H9 (cell line): ENCODE results near the gene APCDD1. TPM values are rescaled to one million over a fixed set of nuclear protein-coding genes. Genes with fewer than 3 reads are reported as not detected.

Experiments used
- DNase-seq: peaks from one replicate; pipeline ENCODE4 v3.0.0-alpha.2; 2017
- H2AFZ ChIP-seq: one replicate; pipeline ENCODE4 v1.6.1; 2013; ENCODE audit warnings: mild to moderate bottlenecking, low read length, control low read depth, moderate library complexity
- H2AK5ac ChIP-seq: 2 replicates; pipeline ENCODE4 v1.6.1; 2013; ENCODE audit warnings: low read length, control low read depth, mixed read lengths; ENCODE audit not compliant: insufficient read length
- H2BK120ac ChIP-seq: one replicate; pipeline ENCODE4 v1.6.1; 2013; ENCODE audit warnings: low read depth, mild to moderate bottlenecking, low read length, control low read depth, inconsistent platforms; ENCODE audit not compliant: poor library complexity, severe bottlenecking
- H2BK12ac ChIP-seq: 2 replicates; pipeline ENCODE4 v1.6.1; 2013; ENCODE audit warnings: low read length, control low read depth, mixed read lengths, low read depth; ENCODE audit not compliant: insufficient read length
- H2BK15ac ChIP-seq: 2 replicates; pipeline ENCODE4 v1.6.1; 2013; ENCODE audit warnings: low read depth, low read length, control low read depth
- H2BK20ac ChIP-seq: one replicate; pipeline ENCODE4 v1.6.1; 2013; ENCODE audit warnings: low read depth, mild to moderate bottlenecking, low read length, control low read depth, inconsistent platforms; ENCODE audit not compliant: poor library complexity, severe bottlenecking
- H2BK5ac ChIP-seq: 2 replicates; pipeline ENCODE4 v1.6.1; 2013; ENCODE audit warnings: low read length, control low read depth, mixed read lengths; ENCODE audit not compliant: insufficient read length
- H3K14ac ChIP-seq: 2 replicates; pipeline ENCODE4 v1.6.1; 2013; ENCODE audit warnings: low read length, control low read depth; ENCODE audit not compliant: insufficient read depth
- H3K18ac ChIP-seq: 2 replicates; pipeline ENCODE4 v1.6.1; 2013; ENCODE audit warnings: low read depth, mild to moderate bottlenecking, mixed read lengths, low read length, control low read depth; ENCODE audit not compliant: insufficient read length
- H3K23ac ChIP-seq: 2 replicates; pipeline ENCODE4 v1.6.1; 2013; ENCODE audit warnings: low read length, control low read depth, mixed read lengths, low read depth; ENCODE audit not compliant: insufficient read length
- H3K23me2 ChIP-seq: 2 replicates; pipeline ENCODE4 v1.6.1; 2013; ENCODE audit warnings: low read depth, mild to moderate bottlenecking, mixed read lengths, low read length, control low read depth; ENCODE audit not compliant: insufficient read length, poor library complexity, severe bottlenecking
- H3K27ac ChIP-seq: 2 replicates; pipeline ENCODE4 v1.5.1; 2013; ENCODE audit warnings: low read length, control low read depth, mixed read lengths, low read depth; ENCODE audit not compliant: insufficient read length
- H3K27me3 ChIP-seq: 2 replicates; pipeline ENCODE4 v1.6.1; 2013; ENCODE audit warnings: low read length, control low read depth, inconsistent platforms; ENCODE audit not compliant: insufficient read depth
- H3K4ac ChIP-seq: 2 replicates; pipeline ENCODE4 v1.6.1; 2013; ENCODE audit warnings: low read depth, mild to moderate bottlenecking, control low read depth, inconsistent platforms, low read length, moderate library complexity
- H3K4me1 ChIP-seq: 2 replicates; pipeline ENCODE4 v1.6.1; 2013; ENCODE audit warnings: low read length, control low read depth, inconsistent platforms; ENCODE audit not compliant: insufficient read depth
- H3K4me2 ChIP-seq: 2 replicates; pipeline ENCODE4 v1.6.1; 2013; ENCODE audit warnings: low read length, control low read depth, mixed read lengths; ENCODE audit not compliant: insufficient read length, insufficient read depth
- H3K56ac ChIP-seq: 2 replicates; pipeline ENCODE4 v1.6.1; 2013; ENCODE audit warnings: low read depth, mild to moderate bottlenecking, mixed read lengths, low read length, control low read depth; ENCODE audit not compliant: insufficient read length
- H3K79me1 ChIP-seq: 2 replicates; pipeline ENCODE4 v1.6.1; 2013; ENCODE audit warnings: low read depth, mild to moderate bottlenecking, moderate library complexity, low read length, control low read depth, inconsistent platforms; ENCODE audit not compliant: insufficient read depth, poor library complexity, severe bottlenecking
- H3K79me2 ChIP-seq: 2 replicates; pipeline ENCODE4 v1.6.1; 2013; ENCODE audit warnings: low read length, control low read depth, inconsistent platforms; ENCODE audit not compliant: insufficient read depth
- H3K9ac ChIP-seq: 2 replicates; pipeline ENCODE4 v1.6.1; 2013; ENCODE audit warnings: low read length, control low read depth, mixed read lengths; ENCODE audit not compliant: insufficient read length; ENCODE audit errors: extremely low read depth
- H3K9me3 ChIP-seq: one replicate; pipeline ENCODE4 v1.6.1; 2013; ENCODE audit warnings: low read depth, low read length, inconsistent platforms; ENCODE audit not compliant: control insufficient read depth
- H3T11ph ChIP-seq: one replicate; pipeline ENCODE4 v1.6.1; 2013; ENCODE audit warnings: mild to moderate bottlenecking, low read length, control low read depth, inconsistent platforms
- H4K20me1 ChIP-seq: one replicate; pipeline ENCODE4 v1.6.1; 2013; ENCODE audit not compliant: control insufficient read depth, insufficient read length, insufficient read depth
- H4K5ac ChIP-seq: 2 replicates; pipeline ENCODE4 v1.6.1; 2013; ENCODE audit warnings: low read depth, mild to moderate bottlenecking, mixed read lengths, low read length, control low read depth; ENCODE audit not compliant: insufficient read length
- H4K8ac ChIP-seq: replicated peaks from 2 replicates; pipeline ENCODE4 v1.6.1; 2013; ENCODE audit warnings: low read length, control low read depth, mixed read lengths, low read depth; ENCODE audit not compliant: insufficient read length
- H4K91ac ChIP-seq: 2 replicates; pipeline ENCODE4 v1.6.1; 2013; ENCODE audit warnings: low read depth, mild to moderate bottlenecking, moderate library complexity, mixed read lengths, low read length, control low read depth; ENCODE audit not compliant: insufficient read length
- H3K27ac Mint-ChIP-seq, 3 experiments: 2 replicates in 2 of 3; 3 replicates in 1 of 3; pipeline ENCODE4 v1.8.0; 2020 to 2021; ENCODE audit warnings: mixed read lengths in 3 of 3, mild to moderate bottlenecking in 1 of 3, moderate library complexity in 1 of 3
- H3K27me3 Mint-ChIP-seq: 2 replicates; pipeline ENCODE4 v1.8.0; 2021; ENCODE audit warnings: low read depth, mild to moderate bottlenecking, moderate library complexity, mixed read lengths
- H3K36me3 Mint-ChIP-seq, 3 experiments: 2 replicates in 2 of 3; 3 replicates in 1 of 3; pipeline ENCODE4 v1.8.0; 2020 to 2021; ENCODE audit warnings: low read depth in 3 of 3, mixed read lengths in 3 of 3; ENCODE audit not compliant: insufficient read depth in 1 of 3
- H3K4me1 Mint-ChIP-seq, 2 experiments: 2 replicates each; pipeline ENCODE4 v1.8.0; 2020; ENCODE audit warnings: mixed read lengths in 2 of 2
- H3K4me3 Mint-ChIP-seq, 2 experiments: 2 replicates in 1 of 2; 3 replicates in 1 of 2; pipeline ENCODE4 v1.8.0; 2020 to 2021; ENCODE audit warnings: mild to moderate bottlenecking in 2 of 2, mixed read lengths in 2 of 2, moderate library complexity in 1 of 2
- H3K9me3 Mint-ChIP-seq, 2 experiments: 2 replicates in 1 of 2; 3 replicates in 1 of 2; pipeline ENCODE4 v1.8.0; 2020; ENCODE audit warnings: mild to moderate bottlenecking in 2 of 2, mixed read lengths in 2 of 2, moderate library complexity in 1 of 2
- CTCF ChIP-seq: fragments of 200-600 bp; sonication (generic); conservative IDR thresholded peaks from 3 replicates; pipeline ENCODE4 v1.8.0; 2021; ENCODE audit warnings: antibody characterized with exemption, mild to moderate bottlenecking
- WGBS: extraction: QIAGEN DNeasy Blood & Tissue Kit; methylation state at CpG from one replicate; pipeline ENCODE4 v1.1.7; 2013; ENCODE audit warnings: missing lambda C conversion rate, low lambda C conversion rate, mixed read lengths; ENCODE audit not compliant: insufficient read length; ENCODE audit errors: extremely low coverage; 5-methylcytosine and 5-hydroxymethylcytosine counted together
- total RNA-seq: library from RNA; stranded (reverse); gene quantifications from 2 replicates; pipeline ENCODE4 v1.2.1, GENCODE V29; 2021

APCDD1 gene
- total RNA-seq, 1 experiment from 2014 or later = 1.8 TPM

GRCh38 chr18:10440884-10441283 lies 13.6 kb upstream of the APCDD1 start:
- no peak overlapping the region for H3K4me3 Mint-ChIP-seq

More at GRCh38 chr18:10440884-10441283, 13.6 kb upstream of the APCDD1 start:
- H4K8ac ChIP-seq = no peak overlapping the region
- H3T11ph ChIP-seq = no peak overlapping the region
- no peak overlapping the region for H3K4me2 ChIP-seq
- H4K20me1 ChIP-seq = no peaks in the 10 kb centered on the region
- no peak overlapping the region for H2BK5ac ChIP-seq
- no peak for DNase-seq
- H3K79me1 ChIP-seq = no peaks in the 10 kb centered on the region
- no peak overlapping the region for H4K5ac ChIP-seq
- WGBS = no CpG with 5 or more reads among the region's 3 CpGs
- TF ChIP-seq CTCF = no peak
- Mint-ChIP-seq H3K9me3 (no peaks in the 10 kb centered on the region), H3K36me3 (no peaks in the 10 kb centered on the region), H3K27ac (no peak overlapping the region), H3K4me1 (peaks cover 0 to 7% of the 10 kb centered on the region in 2 experiments; a peak in 2 of 4 replicates), H3K27me3 (peaks cover 10% of the 10 kb centered on the region)
- no peak overlapping the region for H3K18ac ChIP-seq
- no peaks in the 10 kb centered on the region for H3K9me3 ChIP-seq
- H2BK12ac ChIP-seq = no peak overlapping the region
- no peak overlapping the region for H3K23ac ChIP-seq
- no peak overlapping the region for H3K14ac ChIP-seq
- no peak overlapping the region for H2BK120ac ChIP-seq
- no peak overlapping the region for H2BK15ac ChIP-seq
- no peak overlapping the region for H3K27ac ChIP-seq
- no peak overlapping the region for H2BK20ac ChIP-seq
- no peak overlapping the region for H3K4ac ChIP-seq
- H3K9ac ChIP-seq = no peak overlapping the region
- no peaks in the 10 kb centered on the region for H3K4me1 ChIP-seq
- H4K91ac ChIP-seq = no peak overlapping the region
- H3K79me2 ChIP-seq = no peaks in the 10 kb centered on the region
- no peak overlapping the region for H2AFZ ChIP-seq
- no peaks in the 10 kb centered on the region for H3K23me2 ChIP-seq
- no peak overlapping the region for H3K56ac ChIP-seq
- no peak overlapping the region for H2AK5ac ChIP-seq
- no peaks in the 10 kb centered on the region for H3K27me3 ChIP-seq
